Thyroid gland (tissue), 4 donors: ENCODE data around the gene CDHR5.

Experiments used
- CTCF ChIP-seq, 6 experiments: fragments of 200-600 bp in 3 of 6; fragments of 450-650 bp in 3 of 6; sonication (generic) in 3 of 6; IDR thresholded peaks; one replicate each; pipeline ENCODE4 v1.5.1; 2016 to 2019; ENCODE audit warnings: antibody characterized with exemption in 6 of 6, mild to moderate bottlenecking in 2 of 6, inconsistent platforms in 1 of 6, moderate library complexity in 1 of 6
- POLR2A ChIP-seq, 2 donors: fragments of 450-650 bp; IDR thresholded peaks; one replicate each; pipeline ENCODE4 v1.6.1; 2017; ENCODE audit warnings: antibody characterized with exemption in 2 of 2, mild to moderate bottlenecking in 2 of 2, moderate library complexity in 1 of 2

- TF ChIP-seq CTCF (IDR thresholded peaks at IDR 0.05) = no peak
- no peak for TF ChIP-seq POLR2A (IDR thresholded peaks at IDR 0.05)
These were observed 17.6 kb downstream of the CDHR5 start for GRCh38 chr11:607020-607780.
